Brain pericyte (primary cell): ENCODE results near the gene UMPS.
"Not testable (repeated sequence)": the region's sequence is repeated elsewhere in the genome, so short reads cannot be mapped to it uniquely, and the experiment has no call there.

Experiments used
- DNase-seq: peaks from one replicate; pipeline ENCODE4 v3.0.0-alpha.2; 2012; ENCODE audit warnings: low read depth, low spot score

Gene UMPS

DNA sequence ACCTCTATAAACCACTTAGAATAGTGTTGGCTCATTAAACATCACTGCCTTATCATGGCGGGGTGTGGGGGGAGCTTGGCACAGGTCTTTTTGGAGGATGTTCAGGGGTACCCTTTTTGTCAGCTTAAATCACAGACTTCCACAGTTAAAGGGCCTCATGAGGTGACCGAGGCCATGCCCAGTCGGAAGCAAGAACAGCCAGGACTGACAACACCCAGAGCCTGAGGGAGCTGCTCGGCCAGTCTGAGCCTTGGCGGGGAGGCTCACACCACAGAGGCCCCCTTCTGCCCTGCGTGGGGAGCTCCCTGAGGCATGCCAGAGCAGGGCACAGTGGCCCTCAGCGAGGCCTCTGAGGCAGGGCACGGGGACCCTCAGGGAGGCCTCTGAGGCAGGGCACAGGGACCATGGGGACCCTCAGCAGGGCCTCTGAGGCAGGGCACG is 49.5 kb downstream of the UMPS start:
- DNase-seq, result no peak

DNA sequence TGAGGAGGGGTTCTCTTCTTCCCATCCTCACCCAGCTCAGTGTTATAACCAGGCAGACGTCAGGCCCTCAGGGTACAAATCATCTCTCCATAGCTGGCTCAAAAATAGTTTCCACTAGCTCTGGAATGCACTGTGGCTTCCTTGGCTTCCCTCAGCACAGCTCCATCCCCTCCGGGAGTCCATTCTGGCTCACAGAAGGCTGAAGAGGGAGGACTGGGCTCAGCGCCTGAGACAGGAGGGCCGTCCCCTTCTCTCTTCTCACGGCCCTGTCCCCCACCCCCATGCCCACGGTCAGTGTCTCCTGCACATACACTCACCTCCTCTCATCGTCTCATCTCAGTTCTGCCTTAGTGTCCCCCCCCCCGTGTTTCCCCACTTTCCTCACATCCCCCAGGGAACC is 50.1 kb downstream of the UMPS start:
- DNase-seq, result no peak

DNA sequence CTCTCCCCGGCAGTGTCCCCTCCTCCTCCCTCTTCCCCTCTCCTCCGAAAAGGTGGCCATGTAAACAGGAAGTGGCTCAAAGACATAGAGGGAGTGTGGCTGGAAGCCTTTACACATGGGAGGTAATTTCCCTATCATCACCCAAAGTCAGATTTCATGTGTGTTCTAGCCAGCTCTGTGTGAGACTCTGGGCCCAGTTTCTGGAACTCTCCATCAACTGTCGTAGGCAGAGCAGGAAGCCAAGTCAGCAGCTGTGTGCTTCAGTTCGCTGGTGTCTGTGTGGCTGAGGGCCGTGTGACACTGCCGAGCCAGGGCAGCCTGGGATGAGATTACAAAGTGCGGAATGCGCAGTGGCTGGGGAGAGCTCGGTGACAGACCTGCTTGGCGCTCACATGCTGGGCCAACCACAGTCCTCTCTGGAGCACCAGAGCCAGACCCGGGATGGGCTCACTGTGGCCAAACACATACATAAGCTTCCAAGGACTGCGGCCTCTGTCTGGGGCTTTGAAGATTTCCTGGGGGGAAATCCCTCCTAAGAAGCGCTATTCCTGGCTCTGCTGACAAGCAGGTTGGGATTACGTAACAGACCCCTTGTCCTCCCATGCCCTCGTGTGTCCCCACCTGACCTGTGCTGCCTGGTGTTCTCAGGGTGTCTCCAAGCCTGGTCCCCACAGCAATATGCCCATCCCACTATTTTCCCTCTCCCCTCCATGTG is 50.7 kb downstream of the UMPS start:
- DNase-seq, result no peak

DNA sequence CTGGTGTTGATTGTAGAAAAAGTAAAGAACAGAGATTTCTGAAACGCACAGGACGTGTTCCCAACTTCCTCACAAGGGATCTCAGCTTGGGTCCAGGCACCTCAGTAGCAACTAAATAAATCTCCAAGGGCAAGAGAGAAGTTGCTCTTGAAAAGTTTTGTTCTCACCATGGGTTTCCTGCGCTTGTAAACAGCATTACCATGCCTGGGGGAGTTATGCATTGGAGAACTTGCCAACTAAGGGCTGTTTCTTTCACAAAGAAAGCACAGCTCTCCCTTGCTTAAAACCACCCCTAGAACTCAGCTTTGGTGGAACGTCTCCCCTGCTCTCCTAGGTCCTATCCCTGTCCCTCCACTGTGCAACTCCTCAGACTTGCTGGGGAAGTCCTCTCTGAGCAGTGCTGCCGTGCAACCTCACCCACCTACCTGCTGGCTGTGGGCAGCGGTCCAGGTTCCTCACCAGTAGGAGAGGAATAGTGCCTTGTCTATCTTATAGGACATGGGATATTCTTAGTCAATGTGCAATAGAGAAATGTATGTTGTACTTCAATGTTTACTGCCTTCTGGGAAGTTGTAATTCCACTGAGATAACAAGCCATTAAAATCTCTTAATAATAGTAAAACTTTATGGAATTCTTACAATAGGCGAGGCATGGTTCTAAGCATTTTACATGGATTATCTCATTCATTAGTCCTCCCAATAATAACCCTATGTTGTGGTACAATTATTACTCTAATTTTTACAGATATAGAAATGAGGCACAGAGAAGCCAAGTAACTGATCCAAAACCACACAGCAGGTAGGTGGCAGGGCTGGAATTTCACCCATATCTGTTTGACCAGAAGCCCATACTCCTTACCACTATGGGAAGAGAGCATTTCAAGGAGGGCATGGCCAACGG is 51.5 kb downstream of the UMPS start:
- DNase-seq, result no peak

DNA sequence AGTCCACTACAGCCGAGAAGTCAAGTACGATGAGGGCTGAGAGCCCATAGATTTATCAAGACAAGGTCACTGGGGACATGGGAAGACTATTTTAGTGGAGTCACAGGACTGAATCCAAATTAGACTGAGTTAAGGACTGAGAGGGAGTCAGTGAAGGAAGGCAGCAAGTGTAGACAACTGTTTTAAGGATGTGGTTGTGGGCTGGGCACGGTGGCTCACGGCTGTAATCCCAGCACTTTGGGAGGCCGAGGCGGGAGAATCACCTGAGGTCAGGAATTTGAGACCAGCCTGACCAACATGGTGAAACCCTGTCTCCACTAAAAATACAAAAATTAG is 52.1 kb downstream of the UMPS start:
- DNase-seq, result not testable (repeated sequence)

DNA sequence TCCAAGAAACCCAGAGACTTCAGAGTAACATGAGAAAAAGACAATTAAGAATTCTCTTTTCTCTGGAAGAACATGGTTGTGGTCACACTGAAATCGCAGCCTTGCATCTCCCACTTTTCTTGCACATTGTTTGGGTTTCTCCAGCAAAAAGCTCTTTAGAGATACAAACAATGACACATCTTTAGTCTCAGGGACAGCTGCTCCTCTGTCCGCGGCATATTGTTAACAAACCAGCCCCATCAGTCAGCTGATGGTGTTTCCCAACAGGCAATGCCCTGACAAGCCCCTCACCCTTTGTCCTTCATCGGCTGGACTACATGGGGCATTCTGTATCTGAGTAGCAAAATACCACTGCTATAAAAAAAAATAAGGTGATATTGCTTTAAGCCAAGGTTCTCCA is 53.4 kb downstream of the UMPS start:
- DNase-seq, result no peak

DNA sequence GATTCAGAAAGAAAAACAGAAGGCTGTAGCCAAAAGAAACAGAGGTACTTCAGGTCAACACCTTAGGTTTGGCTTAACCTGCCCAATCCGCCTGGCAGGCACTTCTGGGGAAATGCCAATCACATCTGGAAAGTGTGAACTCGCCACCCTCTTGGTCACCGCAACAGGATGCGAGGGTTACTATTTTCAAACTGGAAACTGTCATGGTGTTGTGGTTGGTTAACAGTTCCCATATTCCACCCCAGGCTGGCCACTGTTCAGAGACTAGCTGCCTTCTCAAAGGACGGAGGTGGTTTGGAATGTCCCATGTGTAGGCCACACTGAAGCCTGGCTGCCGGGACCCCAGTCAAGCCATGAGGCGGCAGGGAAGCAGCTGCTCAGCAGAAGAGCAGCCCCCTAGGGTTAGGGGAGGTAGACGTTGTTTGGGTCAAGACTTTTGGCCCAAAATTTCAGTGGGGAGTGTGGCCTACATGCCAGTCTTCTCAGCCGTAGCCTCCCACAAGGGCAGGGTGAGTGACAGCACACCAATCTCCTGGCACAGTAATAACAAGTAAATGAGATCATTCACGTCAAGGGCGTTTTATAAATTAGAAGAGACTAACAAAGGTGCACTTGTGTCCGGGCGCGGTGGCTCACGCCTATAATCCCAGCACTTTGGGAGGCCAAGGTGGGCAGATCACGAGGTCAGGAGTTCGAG is 54.6 kb downstream of the UMPS start:
- no peak for DNase-seq

DNA sequence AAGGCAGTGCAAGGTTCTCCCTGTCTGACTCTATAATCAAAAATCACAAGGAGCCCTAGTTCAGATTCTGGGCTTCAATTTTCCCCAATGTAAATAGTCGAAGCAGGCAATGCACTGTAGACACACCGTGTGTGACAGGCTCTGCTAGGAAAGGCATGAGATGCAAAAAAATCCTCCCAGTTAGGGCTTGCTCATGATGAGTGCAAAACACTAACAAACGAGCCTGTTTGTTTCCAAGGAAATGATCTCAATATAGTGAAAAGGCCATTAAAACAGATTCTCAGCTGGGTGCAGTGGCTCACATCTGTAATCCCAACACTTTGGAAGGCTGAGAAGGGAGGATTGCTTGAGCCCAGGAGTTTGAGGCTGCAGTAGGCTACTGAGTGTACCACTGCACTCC is 55.7 kb downstream of the UMPS start:
- no peak for DNase-seq

DNA sequence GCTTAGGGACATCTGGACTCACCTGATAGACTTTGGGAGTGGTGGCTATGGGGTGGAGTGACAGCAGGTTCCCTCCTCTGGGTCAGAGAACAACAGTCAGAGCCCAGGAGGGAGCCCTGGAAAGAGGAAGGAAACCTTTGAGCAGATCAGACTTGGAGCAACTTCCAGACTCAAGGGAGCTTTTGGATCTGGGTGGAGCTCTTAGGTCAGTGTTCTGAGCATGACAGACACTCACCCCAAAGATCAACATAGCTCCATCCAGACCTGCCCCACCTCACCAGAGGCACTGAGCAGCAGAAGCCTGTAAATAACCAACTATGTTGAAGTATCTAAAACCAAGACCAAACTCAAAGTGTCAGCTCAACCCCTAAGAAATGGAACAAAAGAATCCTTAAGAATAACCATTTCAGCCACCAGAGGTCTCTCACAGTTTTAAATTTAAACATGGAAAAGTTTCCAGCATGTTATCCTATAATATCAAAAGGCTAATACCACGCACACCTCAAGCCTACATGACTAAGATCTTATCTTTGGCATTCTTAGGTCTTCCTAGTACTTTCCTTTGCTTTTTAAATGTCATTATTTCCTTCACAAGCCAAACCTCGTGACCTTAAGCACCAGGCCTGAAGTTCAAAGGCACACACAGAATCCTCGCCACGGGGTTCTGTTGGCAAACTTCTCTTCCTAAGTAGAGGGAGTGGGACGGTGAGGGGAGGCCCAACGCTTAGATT is 56.4 kb downstream of the UMPS start:
- DNase-seq, result no peak

DNA sequence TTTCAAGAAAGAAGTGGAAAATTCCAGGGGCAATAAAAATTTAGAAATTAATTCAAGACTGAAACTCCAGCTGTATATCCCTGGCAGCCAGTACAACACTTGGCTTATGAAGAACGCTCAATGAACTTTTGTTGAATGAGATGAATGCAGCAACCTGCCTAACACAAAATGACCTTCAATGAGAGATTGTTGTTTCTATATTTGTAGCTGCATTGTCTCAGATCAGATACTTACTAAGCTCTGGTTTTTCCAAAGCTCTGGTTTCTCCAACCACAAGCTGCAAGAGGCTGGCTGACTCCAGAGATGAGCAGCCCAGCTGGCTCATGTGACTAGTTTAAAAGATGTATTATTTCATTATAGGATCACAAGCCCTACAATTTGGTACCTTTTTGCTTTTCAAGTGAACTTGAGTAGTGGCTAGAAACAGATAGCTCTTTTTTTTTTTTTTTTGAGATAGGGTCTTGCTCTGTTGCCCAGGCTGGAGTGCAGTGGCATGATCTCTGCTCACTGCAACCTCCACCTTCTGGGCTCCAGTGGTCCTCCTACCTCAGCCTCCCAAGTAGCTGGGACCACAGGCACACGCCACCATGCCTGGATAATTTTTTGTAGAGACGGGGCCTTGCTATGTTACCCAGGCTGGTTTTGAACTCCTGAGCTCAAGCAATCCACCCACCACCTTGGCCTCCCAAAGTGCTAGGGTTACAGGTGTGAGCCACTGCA is 57.4 kb downstream of the UMPS start:
- DNase-seq, result no peak

DNA sequence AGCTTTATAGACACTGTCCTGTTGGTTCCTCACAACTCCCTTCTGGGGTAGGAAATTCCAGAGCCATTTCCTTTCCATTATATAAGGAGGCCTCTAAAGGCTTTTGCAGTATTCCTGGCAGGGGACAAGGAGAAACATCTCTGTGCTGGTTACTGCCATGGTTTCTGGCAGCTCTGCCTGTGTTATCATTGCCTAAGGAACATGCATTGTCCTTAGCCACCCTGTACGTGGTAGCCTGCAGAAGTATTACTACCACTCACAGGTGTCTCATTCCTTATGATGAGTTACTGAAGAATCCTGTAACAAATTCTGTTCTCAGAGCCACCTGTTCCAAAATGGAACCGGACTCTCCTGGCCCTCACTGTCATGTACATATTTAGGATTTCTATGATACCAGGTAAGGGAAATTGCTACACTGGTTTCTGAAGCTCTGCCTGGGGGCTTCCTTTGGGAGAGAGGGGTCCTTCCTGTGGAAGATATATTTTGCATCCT is 58.0 kb downstream of the UMPS start:
- no peak for DNase-seq

DNA sequence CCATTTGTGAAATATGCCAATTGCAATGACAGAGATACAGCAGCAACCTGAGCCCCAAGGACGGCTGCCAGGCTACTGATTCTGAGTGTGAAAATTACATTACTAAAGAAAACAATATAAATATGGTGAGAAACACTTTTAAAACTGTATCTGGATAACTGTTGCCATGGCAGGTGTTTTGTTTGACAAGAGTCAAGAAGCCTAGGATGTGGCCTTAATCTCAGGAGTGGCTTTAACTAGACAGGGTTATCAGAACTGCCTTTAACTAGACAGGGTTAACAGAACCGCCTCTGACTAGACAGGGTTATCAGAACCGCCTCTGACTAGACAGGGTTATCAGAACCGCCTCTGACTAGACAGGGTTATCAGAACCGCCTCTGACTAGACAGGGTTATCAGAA is 58.9 kb downstream of the UMPS start:
- not testable (repeated sequence) for DNase-seq

DNA sequence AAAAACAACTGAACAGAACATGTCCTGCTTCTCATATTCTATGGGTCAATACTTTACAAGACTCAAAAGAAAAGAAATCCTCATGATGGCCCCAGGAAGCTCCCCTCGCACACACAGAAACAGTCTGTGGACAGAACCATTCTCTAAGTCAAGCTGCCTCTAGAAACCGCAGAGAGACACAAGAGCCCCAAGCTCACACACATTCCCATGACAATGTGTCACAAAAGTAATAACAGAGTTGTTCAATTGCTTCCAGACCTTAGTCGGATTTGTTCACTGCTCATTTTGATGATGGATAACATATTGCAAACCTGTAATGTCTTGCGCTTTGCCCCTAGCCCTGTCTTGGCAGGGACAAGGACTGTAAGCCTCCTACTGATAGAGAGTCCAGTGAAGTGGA is 60.9 kb downstream of the UMPS start:
- DNase-seq, result no peak

DNA sequence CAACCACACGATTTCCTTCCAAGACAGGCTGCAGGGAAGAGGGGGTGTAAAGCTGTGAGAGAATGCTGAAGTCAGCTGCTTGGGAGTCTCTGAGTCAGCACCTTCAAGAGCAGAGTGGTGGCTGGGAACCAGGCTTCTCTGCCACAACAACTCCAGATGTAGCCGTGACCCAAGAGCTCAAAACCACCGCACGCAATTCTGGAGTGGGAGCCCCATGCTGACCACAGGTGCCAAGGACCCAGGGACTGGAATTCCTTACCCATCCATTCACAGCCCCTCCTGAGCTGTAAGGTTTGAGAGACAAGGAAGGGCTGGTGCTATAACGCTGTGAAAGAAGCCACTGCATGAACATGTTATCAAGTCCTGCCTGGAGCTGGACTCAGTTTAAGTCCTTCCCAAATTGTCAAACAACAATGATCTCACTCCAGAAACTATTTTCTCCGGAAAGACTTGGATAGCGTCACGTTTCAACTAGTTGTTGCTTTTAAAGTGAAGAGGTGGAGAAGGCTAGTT is 61.4 kb downstream of the UMPS start:
- peak; percentile 88 for DNase-seq

DNA sequence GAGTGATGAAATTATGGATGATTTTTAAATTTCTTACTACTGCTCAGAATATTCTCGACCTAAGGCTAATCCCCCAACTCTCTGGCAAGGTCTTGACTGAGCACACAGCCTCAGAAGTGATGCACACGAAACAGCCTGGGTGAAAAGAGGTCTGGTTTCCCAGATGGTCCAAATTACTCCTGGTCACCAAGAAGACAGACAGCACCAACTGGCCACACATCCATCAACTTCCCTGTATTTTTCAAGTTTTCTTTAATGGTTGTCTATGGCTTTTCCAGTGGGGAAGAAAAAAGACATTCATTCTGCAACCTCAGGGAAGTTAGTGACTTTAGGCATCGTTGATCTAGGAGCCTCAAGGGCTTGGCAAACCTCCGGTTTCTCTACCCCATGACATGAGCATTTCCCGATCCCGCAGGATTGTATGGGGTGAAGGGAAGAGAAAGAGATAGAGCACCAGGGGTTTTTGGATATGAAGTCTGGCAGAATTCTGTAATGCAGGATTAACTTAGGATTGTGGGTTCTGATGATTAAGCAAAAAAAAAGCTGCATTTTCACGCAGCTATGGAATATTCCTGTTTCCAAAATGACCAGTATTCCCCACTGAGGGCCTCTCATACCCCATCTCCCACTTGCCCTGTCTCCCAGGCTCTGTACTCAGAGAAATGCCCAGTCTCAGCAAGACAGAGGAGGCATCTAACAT is 62.2 kb downstream of the UMPS start:
- DNase-seq, result no peak

DNA sequence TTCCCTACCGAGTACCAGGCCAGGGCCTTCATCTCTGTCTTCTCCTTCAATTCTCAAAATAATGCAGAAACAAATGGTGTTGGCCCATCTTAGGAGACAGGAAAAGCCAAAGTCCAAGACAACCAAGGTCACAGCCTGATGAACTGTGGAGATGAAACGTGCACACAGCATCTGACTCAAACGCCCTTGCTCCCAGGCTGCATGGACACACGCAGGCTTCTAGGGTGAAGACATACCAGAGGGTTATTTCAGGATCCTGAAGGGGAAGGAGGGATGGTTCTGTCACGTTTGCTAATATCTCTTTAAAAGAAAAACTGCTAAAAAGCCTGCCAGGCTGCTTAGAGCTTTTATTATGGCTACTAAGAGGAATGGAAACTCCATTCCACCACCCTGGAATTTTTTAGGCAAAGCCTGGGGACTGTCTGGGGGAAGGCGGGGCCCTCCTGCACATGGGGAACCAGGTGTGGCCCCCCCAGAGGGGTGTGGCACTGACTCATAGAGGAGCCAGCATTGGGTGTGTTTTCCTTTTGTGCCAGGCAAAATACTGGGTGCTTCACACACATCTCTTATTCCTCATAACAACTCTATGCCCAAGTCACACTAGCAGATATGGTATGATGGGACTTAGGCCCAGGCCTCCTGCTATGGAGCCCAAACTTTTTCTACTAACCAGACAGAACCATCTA is 62.9 kb downstream of the UMPS start:
- no peak for DNase-seq

DNA sequence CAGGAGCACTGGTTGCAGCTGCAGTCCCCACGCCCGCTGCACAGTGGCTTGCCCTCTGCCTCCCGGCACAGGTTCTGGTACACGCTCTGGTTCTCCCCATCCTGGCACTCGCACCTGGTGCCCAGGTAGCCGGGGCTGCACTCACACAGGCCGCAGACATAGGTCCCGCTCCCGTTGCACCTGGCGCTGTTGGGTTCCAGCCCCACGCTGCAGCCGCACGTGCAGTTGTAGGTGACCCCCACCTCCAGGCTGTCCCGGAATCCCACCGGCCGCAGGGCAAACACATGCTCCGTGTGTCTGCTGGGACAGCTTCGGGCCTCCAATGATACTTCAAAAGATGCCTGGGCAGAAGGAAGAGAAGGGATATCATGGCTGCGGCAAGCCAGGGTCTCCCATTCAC is 66.2 kb downstream of the UMPS start:
- no peak for DNase-seq

DNA sequence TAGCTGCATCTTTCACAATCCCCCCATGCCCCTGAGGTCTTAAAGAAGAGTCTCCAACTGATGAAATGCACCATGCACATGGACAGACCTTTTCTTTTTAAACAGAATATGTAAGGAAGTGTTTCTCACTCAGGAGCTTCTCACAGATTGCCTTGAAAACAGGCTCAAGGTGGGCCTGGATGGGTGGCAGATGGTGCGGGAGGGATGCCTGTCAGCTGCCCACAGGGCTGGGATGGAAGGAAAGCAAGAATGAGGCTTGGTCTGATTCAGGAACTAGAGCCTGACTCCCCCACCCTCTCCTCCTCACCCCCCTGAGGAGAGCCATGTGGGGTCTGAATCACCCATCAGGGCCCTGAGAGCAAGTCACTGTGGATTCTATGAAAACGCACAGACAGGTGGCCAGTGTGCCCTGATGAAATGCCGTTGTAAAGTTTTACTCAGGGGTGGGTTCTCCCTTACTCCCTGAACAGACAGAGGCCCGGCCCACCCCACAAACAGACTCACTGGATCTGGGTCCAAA is 67.2 kb downstream of the UMPS start:
- DNase-seq, result no peak
